ENCODE measurements around the gene SUPT20H.

The SUPT20H gene

GRCh38 chr13:37029617-37030016, 29.9 kb downstream of the SUPT20H start:
- no peak for TF ChIP-seq EZH2 (optimal IDR thresholded peaks at IDR 0.05; ENCODE audit: low read depth, low read length)
- TF ChIP-seq, protein P1, sequence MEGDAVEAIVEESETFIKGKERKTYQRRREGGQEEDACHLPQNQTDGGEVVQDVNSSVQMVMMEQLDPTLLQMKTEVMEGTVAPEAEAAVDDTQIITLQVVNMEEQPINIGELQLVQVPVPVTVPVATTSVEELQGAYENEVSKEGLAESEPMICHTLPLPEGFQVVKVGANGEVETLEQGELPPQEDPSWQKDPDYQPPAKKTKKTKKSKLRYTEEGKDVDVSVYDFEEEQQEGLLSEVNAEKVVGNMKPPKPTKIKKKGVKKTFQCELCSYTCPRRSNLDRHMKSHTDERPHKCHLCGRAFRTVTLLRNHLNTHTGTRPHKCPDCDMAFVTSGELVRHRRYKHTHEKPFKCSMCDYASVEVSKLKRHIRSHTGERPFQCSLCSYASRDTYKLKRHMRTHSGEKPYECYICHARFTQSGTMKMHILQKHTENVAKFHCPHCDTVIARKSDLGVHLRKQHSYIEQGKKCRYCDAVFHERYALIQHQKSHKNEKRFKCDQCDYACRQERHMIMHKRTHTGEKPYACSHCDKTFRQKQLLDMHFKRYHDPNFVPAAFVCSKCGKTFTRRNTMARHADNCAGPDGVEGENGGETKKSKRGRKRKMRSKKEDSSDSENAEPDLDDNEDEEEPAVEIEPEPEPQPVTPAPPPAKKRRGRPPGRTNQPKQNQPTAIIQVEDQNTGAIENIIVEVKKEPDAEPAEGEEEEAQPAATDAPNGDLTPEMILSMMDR (IDR thresholded peaks at IDR 0.05; ENCODE audit: low read length) = no peak
- H3F3A ChIP-seq (ENCODE audit: insufficient read depth, low read length) = no peaks in the 10 kb centered on the region
- H3K9me2 ChIP-seq (replicated peaks; ENCODE audit: insufficient read depth, low read length) = no peaks in the 10 kb centered on the region
- no peaks in the 10 kb centered on the region for H4K20me1 ChIP-seq (ENCODE audit: insufficient read depth, low read length)
- no peak overlapping the region for H3K4me2 ChIP-seq (ENCODE audit: low read depth, low read length)
- H2AFZ ChIP-seq (ENCODE audit: low read length) = no peak overlapping the region
- H3K36me3 ChIP-seq (replicated peaks; ENCODE audit: insufficient read depth, low read length) = no peaks in the 10 kb centered on the region
- H3K4me3 ChIP-seq (ENCODE audit: low read length) = no peak overlapping the region
- H3K79me2 ChIP-seq (ENCODE audit: low read length) = no peaks in the 10 kb centered on the region
- H3K9me3 ChIP-seq (replicated peaks; ENCODE audit: insufficient read depth, low read length) = no peaks in the 10 kb centered on the region
- H3K9ac ChIP-seq (ENCODE audit: low read length) = no peak overlapping the region
- no peaks in the 10 kb centered on the region for H3K27me3 ChIP-seq (replicated peaks; ENCODE audit: insufficient read depth, low read length)
- DNase-seq = no peak
- H3K27ac ChIP-seq (ENCODE audit: low read length) = no peak overlapping the region
- H3K4me1 ChIP-seq (ENCODE audit: low read length) = no peaks in the 10 kb centered on the region

DNA sequence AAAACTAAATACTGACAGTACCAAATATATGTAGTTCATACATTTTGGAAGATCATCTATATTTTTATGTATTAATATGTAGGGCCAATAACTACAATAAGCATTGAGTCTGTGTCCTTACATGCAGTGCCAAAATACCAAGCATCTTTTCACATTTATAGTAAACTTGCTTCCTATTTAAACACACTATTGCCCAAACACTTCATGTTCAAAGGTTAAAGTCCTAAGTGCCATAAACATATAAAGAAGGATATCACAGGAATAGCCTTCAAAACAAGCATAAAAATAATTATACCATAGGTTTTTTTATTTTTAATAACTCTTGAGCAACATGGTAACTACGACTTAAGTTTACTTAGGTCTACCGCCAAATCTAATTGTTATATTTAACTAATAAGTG, 31.8 kb downstream of the SUPT20H start:
- no peak for DNase-seq
- no peak overlapping the region for H3K27ac ChIP-seq (ENCODE audit: low read length)
- H4K20me1 ChIP-seq (ENCODE audit: insufficient read depth, low read length) = no peaks in the 10 kb centered on the region
- no peaks in the 10 kb centered on the region for H3K4me1 ChIP-seq (ENCODE audit: low read length)
- no peaks in the 10 kb centered on the region for H3K36me3 ChIP-seq (replicated peaks; ENCODE audit: insufficient read depth, low read length)
- TF ChIP-seq, protein P1 (IDR thresholded peaks at IDR 0.05; ENCODE audit: low read length) = no peak
- TF ChIP-seq EZH2 (optimal IDR thresholded peaks at IDR 0.05; ENCODE audit: low read depth, low read length) (no peak), EZH2phosphoT487 (IDR thresholded peaks at IDR 0.05; ENCODE audit: low read length) (no peak)
- H3K9me2 ChIP-seq (replicated peaks; ENCODE audit: insufficient read depth, low read length) = no peaks in the 10 kb centered on the region
- H3K4me2 ChIP-seq (ENCODE audit: low read depth, low read length) = no peak overlapping the region
- H3K9ac ChIP-seq (ENCODE audit: low read length) = no peak overlapping the region
- no peak overlapping the region for H3K4me3 ChIP-seq (ENCODE audit: low read length)
- H3K9me3 ChIP-seq (replicated peaks; ENCODE audit: insufficient read depth, low read length) = no peaks in the 10 kb centered on the region
- H3K79me2 ChIP-seq (ENCODE audit: low read length) = no peaks in the 10 kb centered on the region
- H3K27me3 ChIP-seq (replicated peaks; ENCODE audit: insufficient read depth, low read length) = no peaks in the 10 kb centered on the region
- H3F3A ChIP-seq (ENCODE audit: insufficient read depth, low read length) = no peaks in the 10 kb centered on the region
- H2AFZ ChIP-seq (ENCODE audit: low read length) = no peak overlapping the region

DNA sequence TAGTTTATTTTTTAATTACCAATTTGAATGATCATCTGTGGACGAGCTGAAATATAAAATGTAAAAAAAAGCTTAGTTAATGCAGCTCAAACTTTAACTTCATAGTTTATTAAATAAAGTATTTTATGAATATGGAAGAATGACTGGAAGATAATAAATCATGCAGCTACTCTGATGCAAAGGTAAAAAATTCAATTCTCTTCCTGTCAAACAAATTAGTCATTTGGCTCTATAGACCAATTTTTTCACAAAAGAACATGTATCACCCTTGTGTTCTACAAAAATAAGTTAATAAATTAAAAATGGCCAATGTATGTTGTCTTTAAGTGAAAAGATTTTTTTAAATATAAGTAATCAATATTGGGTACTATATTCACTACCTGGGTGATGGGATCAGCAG, 32.7 kb downstream of the SUPT20H start:
- no peak for DNase-seq
- Histone ChIP-seq H3K27ac (ENCODE audit: low read length) (no peak overlapping the region), H3K79me2 (ENCODE audit: low read length) (no peaks in the 10 kb centered on the region), H2AFZ (ENCODE audit: low read length) (no peak overlapping the region), H3K9ac (ENCODE audit: low read length) (no peak overlapping the region), H3K9me3 (replicated peaks; ENCODE audit: insufficient read depth, low read length) (no peaks in the 10 kb centered on the region), H3K4me1 (ENCODE audit: low read length) (no peaks in the 10 kb centered on the region), H3K4me2 (ENCODE audit: low read depth, low read length) (no peak overlapping the region), H4K20me1 (ENCODE audit: insufficient read depth, low read length) (no peaks in the 10 kb centered on the region), H3K36me3 (replicated peaks; ENCODE audit: insufficient read depth, low read length) (no peaks in the 10 kb centered on the region), H3K27me3 (replicated peaks; ENCODE audit: insufficient read depth, low read length) (no peaks in the 10 kb centered on the region), H3K9me2 (replicated peaks; ENCODE audit: insufficient read depth, low read length) (no peaks in the 10 kb centered on the region), H3K4me3 (ENCODE audit: low read length) (no peak overlapping the region), H3F3A (ENCODE audit: insufficient read depth, low read length) (no peaks in the 10 kb centered on the region)
- no peak for TF ChIP-seq EZH2 (optimal IDR thresholded peaks at IDR 0.05; ENCODE audit: low read depth, low read length)
- TF ChIP-seq, protein P1 (IDR thresholded peaks at IDR 0.05; ENCODE audit: low read length) = no peak
- no peak for TF ChIP-seq EZH2phosphoT487 (IDR thresholded peaks at IDR 0.05; ENCODE audit: low read length)

Measured in MM.1S (cell line).